ENCODE data around the gene JPT1. TPM values are rescaled to one million over a fixed set of nuclear protein-coding genes. Genes with fewer than 3 reads are reported as not detected.
"Not testable (repeated sequence)": the region's sequence is repeated elsewhere in the genome, so short reads cannot be mapped to it uniquely, and the experiment has no call there.

The JPT1 gene
- total and polyA plus RNA-seq, 2 experiments from 2014 or later: 103 to 172 TPM

GRCh38 chr17:75173526-75173925, 19.2 kb upstream of the JPT1 start:
- H3K79me2 ChIP-seq: peaks cover 94% of the 10 kb centered on the region
- H3K4me2 ChIP-seq: no peak overlapping the region
- H3K36me3 ChIP-seq (replicated peaks; ENCODE audit: insufficient read depth, low read depth): no peaks in the 10 kb centered on the region
- TF ChIP-seq CTCF (IDR thresholded peaks at IDR 0.05; ENCODE audit: poor library complexity) (no peak), EZH2 (IDR thresholded peaks at IDR 0.05; ENCODE audit: borderline replicate concordance) (no peak)
- H4K20me1 ChIP-seq (ENCODE audit: insufficient read depth, poor library complexity, severe bottlenecking): peaks cover 58% of the 10 kb centered on the region
- H2AFZ ChIP-seq: no peak overlapping the region
- H3K4me3 ChIP-seq: no peak overlapping the region
- no peak overlapping the region for H3K27ac ChIP-seq
- no peaks in the 10 kb centered on the region for H3K9me2 ChIP-seq (replicated peaks; ENCODE audit: insufficient read depth)
- H3K4me1 ChIP-seq (ENCODE audit: insufficient read depth): no peaks in the 10 kb centered on the region
- DNase-seq (ENCODE audit: low spot score): no peak
- no peaks in the 10 kb centered on the region for H3K9me3 ChIP-seq (ENCODE audit: low read depth)
- WGBS (ENCODE audit: low lambda C conversion rate, missing lambda C conversion rate): 93% methylated on average over 4 of the region's 4 CpGs
- no peaks in the 10 kb centered on the region for H3K27me3 ChIP-seq

- TF ChIP-seq EZH2phosphoT487 (IDR thresholded peaks at IDR 0.05; ENCODE audit: low read depth, severe bottlenecking, unreplicated experiment) (no peak), EZH2 (IDR thresholded peaks at IDR 0.05; ENCODE audit: borderline replicate concordance) (no peak), CTCF (IDR thresholded peaks at IDR 0.05; ENCODE audit: poor library complexity) (no peak)
- Histone ChIP-seq H4K20me1 (ENCODE audit: insufficient read depth, poor library complexity, severe bottlenecking) (peaks cover 37% of the 10 kb centered on the region), H3K27ac (no peak overlapping the region), H3K9me2 (replicated peaks; ENCODE audit: insufficient read depth) (no peaks in the 10 kb centered on the region), H3K4me2 (no peak overlapping the region), H3K79me2 (peaks cover 52% of the 10 kb centered on the region), H3K4me1 (ENCODE audit: insufficient read depth) (no peaks in the 10 kb centered on the region), H3K4me3 (no peak overlapping the region), H3K9me3 (ENCODE audit: low read depth) (no peaks in the 10 kb centered on the region), H3K27me3 (no peaks in the 10 kb centered on the region), H2AFZ (no peak overlapping the region), H3K36me3 (replicated peaks; ENCODE audit: insufficient read depth, low read depth) (no peaks in the 10 kb centered on the region)
- WGBS (ENCODE audit: low lambda C conversion rate, missing lambda C conversion rate): 98% methylated on average over 4 of the region's 4 CpGs
- DNase-seq (ENCODE audit: low spot score): no peak
Measured at GRCh38 chr17:75168998-75169397, 14.7 kb upstream of the JPT1 start.

- H3K4me3 ChIP-seq; H2AFZ ChIP-seq; H3K27ac ChIP-seq; H3K27me3 ChIP-seq; H3K4me2 ChIP-seq; H3K9me2 ChIP-seq (replicated peaks; ENCODE audit: insufficient read depth); H3K9me3 ChIP-seq (ENCODE audit: low read depth); DNase-seq (ENCODE audit: low spot score); H3K36me3 ChIP-seq (replicated peaks; ENCODE audit: insufficient read depth, low read depth); H3K4me1 ChIP-seq (ENCODE audit: insufficient read depth): not testable (repeated sequence)
- WGBS (ENCODE audit: low lambda C conversion rate, missing lambda C conversion rate): 98% methylated on average over 15 of the region's 15 CpGs
- Histone ChIP-seq H3K79me2 (peaks cover 12% of the 10 kb centered on the region), H4K20me1 (ENCODE audit: insufficient read depth, poor library complexity, severe bottlenecking) (peaks cover 14% of the 10 kb centered on the region)
Measured at GRCh38 chr17:75164606-75165005, 10.3 kb upstream of the JPT1 start.

- H3K9me3 ChIP-seq (ENCODE audit: low read depth): no peaks in the 10 kb centered on the region
- no peak overlapping the region for H3K4me2 ChIP-seq
- no peaks in the 10 kb centered on the region for H3K36me3 ChIP-seq (replicated peaks; ENCODE audit: insufficient read depth, low read depth)
- no peaks in the 10 kb centered on the region for H4K20me1 ChIP-seq (ENCODE audit: insufficient read depth, poor library complexity, severe bottlenecking)
- 92% methylated on average over 5 of the region's 5 CpGs for WGBS (ENCODE audit: low lambda C conversion rate, missing lambda C conversion rate)
- no peaks in the 10 kb centered on the region for H3K4me1 ChIP-seq (ENCODE audit: insufficient read depth)
- H3K27ac ChIP-seq: no peak overlapping the region
- no peaks in the 10 kb centered on the region for H3K79me2 ChIP-seq
- DNase-seq (ENCODE audit: low spot score): no peak
- TF ChIP-seq CTCF (IDR thresholded peaks at IDR 0.05; ENCODE audit: poor library complexity) (no peak), EZH2phosphoT487 (IDR thresholded peaks at IDR 0.05; ENCODE audit: low read depth, severe bottlenecking, unreplicated experiment) (no peak), EZH2 (IDR thresholded peaks at IDR 0.05; ENCODE audit: borderline replicate concordance) (no peak)
- no peaks in the 10 kb centered on the region for H3K9me2 ChIP-seq (replicated peaks; ENCODE audit: insufficient read depth)
- no peak overlapping the region for H2AFZ ChIP-seq
- H3K27me3 ChIP-seq: no peaks in the 10 kb centered on the region
- H3K4me3 ChIP-seq: no peak overlapping the region
Measured at GRCh38 chr17:75163074-75163473, 8.8 kb upstream of the JPT1 start.
